8988T (cell line): ENCODE results near the gene SPOP.

Source experiments
- DNase-seq: peaks from one replicate; pipeline ENCODE4 v3.0.0; 2011

SPOP gene

GRCh38 chr17:49582789-49583188, 95.1 kb downstream of the SPOP start:
- DNase-seq, result no peak

- no peak for DNase-seq
Measured at GRCh38 chr17:49582055-49582722, 95.7 kb downstream of the SPOP start.

GRCh38 chr17:49581648-49581998, 96.3 kb downstream of the SPOP start:
- DNase-seq, result no peak

GRCh38 chr17:49580981-49581647, 96.8 kb downstream of the SPOP start:
- no peak for DNase-seq

- DNase-seq, result no peak
Measured at GRCh38 chr17:49580055-49580721, 97.7 kb downstream of the SPOP start.

- DNase-seq, result no peak
Measured at GRCh38 chr17:49579522-49579921, 98.4 kb downstream of the SPOP start.

- no peak for DNase-seq
Measured at GRCh38 chr17:49578952-49579500, 98.9 kb downstream of the SPOP start.

- DNase-seq, result no peak
Measured at GRCh38 chr17:49578414-49578813, 99.5 kb downstream of the SPOP start.

GRCh38 chr17:49577963-49578362, 99.9 kb downstream of the SPOP start:
- DNase-seq, result no peak

- no peak for DNase-seq
Measured at GRCh38 chr17:49577650-49577934, 100.3 kb downstream of the SPOP start.

GRCh38 chr17:49576917-49577649, 100.8 kb downstream of the SPOP start:
- no peak for DNase-seq

- peak; percentile 67 for DNase-seq
Measured at GRCh38 chr17:49576088-49576916, 101.6 kb downstream of the SPOP start.

- DNase-seq, result peak; percentile 78
Measured at GRCh38 chr17:49575679-49576087, 102.2 kb downstream of the SPOP start, which contains the start of gene NXPH3. Gene NXPH3, plus strand, starts transcription at chr17:49575871. Its CDS starts 349 bp downstream, at chr17:49576220.

- DNase-seq, result no peak
Measured at GRCh38 chr17:49574945-49575678, 102.8 kb downstream of the SPOP start.

- DNase-seq, result no peak
Measured at GRCh38 chr17:49574323-49574781, 103.5 kb downstream of the SPOP start.

GRCh38 chr17:49573510-49574322, 104.2 kb downstream of the SPOP start:
- no peak for DNase-seq

GRCh38 chr17:49572806-49573420, 105.0 kb downstream of the SPOP start:
- DNase-seq, result no peak

- DNase-seq, result no peak
Measured at GRCh38 chr17:49572226-49572625, 105.7 kb downstream of the SPOP start.

GRCh38 chr17:49571764-49572163, 106.1 kb downstream of the SPOP start:
- no peak for DNase-seq

- DNase-seq, result no peak
Measured at GRCh38 chr17:49571283-49571682, 106.6 kb downstream of the SPOP start.
